HEK293 (cell line): Measurements from ENCODE around the gene MYL6B.

Source experiments
- CTCF ChIA-PET: fragments of 350-600 bp; formaldehyde crosslinking; extraction: SDS; loops from one replicate; lab custom pipeline; 2021; ENCODE audit warnings: antibody characterized with exemption; lab: Yijun Ruan, JAX
- POLR2A ChIA-PET: fragments of 300-600 bp; formaldehyde crosslinking; extraction: SDS; loops from one replicate; lab custom pipeline; 2020; ENCODE audit warnings: antibody characterized with exemption, inconsistent platforms; lab: Yijun Ruan, JAX
- H3K27ac ChIP-seq: fragments of 200-500 bp; sonication (Bioruptor generic); 2 replicates; pipeline ENCODE4 v1.5.1; 2014; ENCODE audit warnings: low read depth, low read length, control low read depth, inconsistent platforms; ENCODE audit errors: extremely low read depth
- H3K36me3 ChIP-seq, 2 experiments: fragments of 200-500 bp in 1 of 2; sonication (Bioruptor generic) in 1 of 2; 1 replicate in 1 of 2; 2 replicates in 1 of 2; pipeline ENCODE4 v1.5.1; 2014 to 2017; ENCODE audit warnings: inconsistent platforms in 2 of 2, low read length in 2 of 2; ENCODE audit not compliant: control insufficient read depth in 2 of 2, insufficient read depth in 1 of 2
- H3K4me1 ChIP-seq: fragments of 200-500 bp; sonication (Bioruptor generic); 2 replicates; pipeline ENCODE4 v1.5.1; 2014; ENCODE audit warnings: mild to moderate bottlenecking, low read length, inconsistent platforms; ENCODE audit not compliant: control insufficient read depth, insufficient read depth
- H3K4me3 ChIP-seq: 2 replicates; pipeline ENCODE4 v1.5.1; 2011; ENCODE audit warnings: low read depth, mild to moderate bottlenecking, control low read depth, low read length, moderate library complexity
- H3K9me3 ChIP-seq: fragments of 200-500 bp; sonication (Bioruptor generic); 2 replicates; pipeline ENCODE4 v1.5.1; 2014; ENCODE audit warnings: low read depth, low read length, inconsistent platforms; ENCODE audit not compliant: control insufficient read depth, insufficient read depth
- IKZF3 ChIP-seq: fragments of 450-650 bp; IDR thresholded peaks from 2 replicates; pipeline ENCODE4 v1.5.0; 2018; ENCODE audit warnings: missing biosample characterization, mild to moderate bottlenecking, missing genetic modification characterization, moderate library complexity
- SCRT2 ChIP-seq: fragments of 450-650 bp; formaldehyde crosslinking; IDR thresholded peaks from 2 replicates; pipeline ENCODE4 v1.5.1; 2016; ENCODE audit warnings: missing biosample characterization, missing genetic modification characterization
- WT1 ChIP-seq: fragments of 450-650 bp; formaldehyde crosslinking; IDR thresholded peaks from 2 replicates; pipeline ENCODE4 v1.5.1; 2016; ENCODE audit warnings: missing biosample characterization, missing genetic modification characterization
- ZBTB17 ChIP-seq: fragments of 450-650 bp; formaldehyde crosslinking; IDR thresholded peaks from 2 replicates; pipeline ENCODE4 v1.5.1; 2016; ENCODE audit warnings: missing biosample characterization, missing genetic modification characterization
- ZBTB48 ChIP-seq: fragments of 450-650 bp; formaldehyde crosslinking; IDR thresholded peaks from 2 replicates; pipeline ENCODE4 v1.5.1; 2016; ENCODE audit warnings: missing biosample characterization, missing genetic modification characterization
- ZBTB7A ChIP-seq: fragments of 450-650 bp; formaldehyde crosslinking; IDR thresholded peaks from 2 replicates; pipeline ENCODE4 v1.5.1; 2016; ENCODE audit warnings: low read depth, missing biosample characterization, missing genetic modification characterization
- ZNF133 ChIP-seq: fragments of 450-650 bp; formaldehyde crosslinking; IDR thresholded peaks from 2 replicates; pipeline ENCODE4 v1.5.1; 2016; ENCODE audit warnings: missing biosample characterization, missing genetic modification characterization
- ZNF140 ChIP-seq: fragments of 450-650 bp; formaldehyde crosslinking; IDR thresholded peaks from 2 replicates; pipeline ENCODE4 v1.5.1; 2016; ENCODE audit warnings: missing biosample characterization, missing genetic modification characterization
- ZNF19 ChIP-seq: fragments of 450-650 bp; formaldehyde crosslinking; IDR thresholded peaks from 2 replicates; pipeline ENCODE4; 2016; ENCODE audit warnings: missing biosample characterization, missing genetic modification characterization, low read depth
- ZNF214 ChIP-seq: fragments of 450-650 bp; formaldehyde crosslinking; IDR thresholded peaks from 2 replicates; pipeline ENCODE4 v1.5.1; 2017; ENCODE audit warnings: missing biosample characterization, mild to moderate bottlenecking, missing genetic modification characterization, borderline replicate concordance
- ZNF488 ChIP-seq: fragments of 450-650 bp; formaldehyde crosslinking; IDR thresholded peaks from 2 replicates; pipeline ENCODE4 v1.5.1; 2016; ENCODE audit warnings: missing biosample characterization, missing genetic modification characterization
- ZNF560 ChIP-seq: fragments of 450-650 bp; formaldehyde crosslinking; IDR thresholded peaks from 2 replicates; pipeline ENCODE4 v1.5.1; 2017; ENCODE audit warnings: missing biosample characterization, missing genetic modification characterization, borderline replicate concordance
- ZNF561 ChIP-seq: fragments of 450-650 bp; IDR thresholded peaks from 2 replicates; pipeline ENCODE4 v1.5.1; 2018; ENCODE audit warnings: missing biosample characterization, missing genetic modification characterization, borderline replicate concordance
- ZNF610 ChIP-seq: fragments of 450-650 bp; formaldehyde crosslinking; IDR thresholded peaks from 2 replicates; pipeline ENCODE4 v1.5.1; 2016; ENCODE audit warnings: missing biosample characterization, missing genetic modification characterization, borderline replicate concordance
- ZNF707 ChIP-seq: fragments of 450-650 bp; formaldehyde crosslinking; IDR thresholded peaks from 2 replicates; pipeline ENCODE4 v1.5.1; 2016; ENCODE audit warnings: missing biosample characterization, missing genetic modification characterization
- ZNF776 ChIP-seq: fragments of 450-650 bp; formaldehyde crosslinking; IDR thresholded peaks from 2 replicates; pipeline ENCODE4 v1.5.0; 2017; ENCODE audit warnings: missing biosample characterization, missing genetic modification characterization, borderline replicate concordance
- ZNF843 ChIP-seq: fragments of 450-650 bp; formaldehyde crosslinking; IDR thresholded peaks from 2 replicates; pipeline ENCODE4 v1.5.1; 2016; ENCODE audit warnings: missing biosample characterization, missing genetic modification characterization
- TF ChIP-seq, protein P1 (sequence below): fragments of 450-650 bp; formaldehyde crosslinking; IDR thresholded peaks from 2 replicates; pipeline ENCODE4 v1.5.0; 2017; ENCODE audit warnings: missing biosample characterization, missing genetic modification characterization, borderline replicate concordance
- TF ChIP-seq, protein P2 (sequence below): fragments of 450-650 bp; formaldehyde crosslinking; IDR thresholded peaks from 2 replicates; pipeline ENCODE4 v1.5.1; 2016; ENCODE audit warnings: missing biosample characterization, missing genetic modification characterization, low read depth
- TF ChIP-seq, protein P3 (sequence below): fragments of 450-650 bp; formaldehyde crosslinking; IDR thresholded peaks from 2 replicates; pipeline ENCODE4 v1.5.1; 2016; ENCODE audit warnings: missing biosample characterization, missing genetic modification characterization
- TF ChIP-seq, protein P4 (sequence below): fragments of 450-650 bp; formaldehyde crosslinking; IDR thresholded peaks from 2 replicates; pipeline ENCODE4 v1.5.1; 2016; ENCODE audit warnings: missing biosample characterization, missing genetic modification characterization

Gene MYL6B

GRCh38 chr12:56197921-56198635 is 45.7 kb downstream of the MYL6B start:
- H3K4me1 ChIP-seq: no peaks in the 10 kb centered on the region
- ChIA-PET POLR2A (interaction anchor here (0.6 to 2.4 kb wide), 4 partner anchors 24 to 553 kb away, joined by 3 to 17 read pairs (median 4); partner anchors contain the start of genes ANKRD52 and RNF41), CTCF (interaction anchor here (0.7 to 3.0 kb wide), 6 partner anchors 7 to 62 kb away, joined by 3 to 14 read pairs (median 4); partner anchors contain the start of genes RNF41 and SMARCC2)
- no peak overlapping the region for H3K27ac ChIP-seq
- TF ChIP-seq ZNF214 (tag by site-specific recombination) (no peak), ZNF707 (no peak), ZNF561 (tag by site-specific recombination) (no peak)
- H3K36me3 ChIP-seq: no peaks in the 10 kb centered on the region; a peak in 1 of 3 replicates
- H3K9me3 ChIP-seq: no peaks in the 10 kb centered on the region
- no peak overlapping the region for H3K4me3 ChIP-seq

DNA sequence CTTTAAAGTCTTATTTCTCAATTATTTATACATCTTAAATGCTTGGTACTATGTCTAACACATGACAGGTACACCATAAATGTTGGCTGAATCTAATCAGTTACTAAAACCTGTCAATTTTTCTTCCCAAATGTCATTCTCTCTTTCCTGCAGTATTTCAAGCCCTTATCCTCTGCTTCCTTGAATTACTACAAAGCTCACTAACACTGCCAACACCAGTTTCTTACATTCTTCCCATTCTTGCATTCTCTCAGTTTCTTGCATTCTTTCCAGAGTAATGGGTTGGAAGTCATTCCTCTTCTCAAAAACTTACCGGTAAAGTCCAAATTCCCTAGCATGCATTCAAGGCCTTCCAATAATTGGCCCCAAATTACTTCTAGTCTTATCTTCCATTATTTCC is 46.4 kb downstream of the MYL6B start:
- TF ChIP-seq, protein P1, sequence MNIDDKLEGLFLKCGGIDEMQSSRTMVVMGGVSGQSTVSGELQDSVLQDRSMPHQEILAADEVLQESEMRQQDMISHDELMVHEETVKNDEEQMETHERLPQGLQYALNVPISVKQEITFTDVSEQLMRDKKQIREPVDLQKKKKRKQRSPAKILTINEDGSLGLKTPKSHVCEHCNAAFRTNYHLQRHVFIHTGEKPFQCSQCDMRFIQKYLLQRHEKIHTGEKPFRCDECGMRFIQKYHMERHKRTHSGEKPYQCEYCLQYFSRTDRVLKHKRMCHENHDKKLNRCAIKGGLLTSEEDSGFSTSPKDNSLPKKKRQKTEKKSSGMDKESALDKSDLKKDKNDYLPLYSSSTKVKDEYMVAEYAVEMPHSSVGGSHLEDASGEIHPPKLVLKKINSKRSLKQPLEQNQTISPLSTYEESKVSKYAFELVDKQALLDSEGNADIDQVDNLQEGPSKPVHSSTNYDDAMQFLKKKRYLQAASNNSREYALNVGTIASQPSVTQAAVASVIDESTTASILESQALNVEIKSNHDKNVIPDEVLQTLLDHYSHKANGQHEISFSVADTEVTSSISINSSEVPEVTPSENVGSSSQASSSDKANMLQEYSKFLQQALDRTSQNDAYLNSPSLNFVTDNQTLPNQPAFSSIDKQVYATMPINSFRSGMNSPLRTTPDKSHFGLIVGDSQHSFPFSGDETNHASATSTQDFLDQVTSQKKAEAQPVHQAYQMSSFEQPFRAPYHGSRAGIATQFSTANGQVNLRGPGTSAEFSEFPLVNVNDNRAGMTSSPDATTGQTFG (tag by site-specific recombination): no peak
- no peak for TF ChIP-seq IKZF3 (tag by site-specific recombination)
- no peak for TF ChIP-seq ZBTB48 (tag by site-specific recombination)
- TF ChIP-seq, protein P2, sequence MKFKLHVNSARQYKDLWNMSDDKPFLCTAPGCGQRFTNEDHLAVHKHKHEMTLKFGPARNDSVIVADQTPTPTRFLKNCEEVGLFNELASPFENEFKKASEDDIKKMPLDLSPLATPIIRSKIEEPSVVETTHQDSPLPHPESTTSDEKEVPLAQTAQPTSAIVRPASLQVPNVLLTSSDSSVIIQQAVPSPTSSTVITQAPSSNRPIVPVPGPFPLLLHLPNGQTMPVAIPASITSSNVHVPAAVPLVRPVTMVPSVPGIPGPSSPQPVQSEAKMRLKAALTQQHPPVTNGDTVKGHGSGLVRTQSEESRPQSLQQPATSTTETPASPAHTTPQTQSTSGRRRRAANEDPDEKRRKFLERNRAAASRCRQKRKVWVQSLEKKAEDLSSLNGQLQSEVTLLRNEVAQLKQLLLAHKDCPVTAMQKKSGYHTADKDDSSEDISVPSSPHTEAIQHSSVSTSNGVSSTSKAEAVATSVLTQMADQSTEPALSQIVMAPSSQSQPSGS (tag by site-specific recombination): no peak
- no peak for TF ChIP-seq ZNF133 (tag by site-specific recombination)
- TF ChIP-seq ZNF776 (tag by site-specific recombination): no peak
- no peak overlapping the region for H3K4me3 ChIP-seq
- CTCF ChIA-PET: interaction anchor here (0.7 to 3.0 kb wide), 2 partner anchors 10 to 14 kb away, joined by 3 to 14 read pairs; partner anchors contain the start of gene SMARCC2
- H3K36me3 ChIP-seq: no peaks in the 10 kb centered on the region; a peak in 1 of 3 replicates
- no peak overlapping the region for H3K27ac ChIP-seq
- H3K4me1 ChIP-seq: no peaks in the 10 kb centered on the region
- H3K9me3 ChIP-seq: no peaks in the 10 kb centered on the region
- POLR2A ChIA-PET: interaction anchor here (0.6 to 2.4 kb wide), 2 partner anchors 10 to 23 kb away, joined by 4 to 17 read pairs; partner anchors contain the start of gene RNF41

- ChIA-PET CTCF (interaction anchor here (0.5 to 3.0 kb wide), 6 partner anchors 10 to 273 kb away, joined by 3 to 12 read pairs (median 4); partner anchors contain the start of gene SMARCC2), POLR2A (interaction anchor here (1.2 to 3.7 kb wide), 3 partner anchors 13 to 20 kb away, joined by 3 to 21 read pairs (median 7); partner anchors contain the start of genes RNF41 and SMARCC2)
- H3K36me3 ChIP-seq: peaks cover 6 to 30% of the 10 kb centered on the region in 2 experiments
- TF ChIP-seq ZNF140 (tag by site-specific recombination) (no peak), WT1 (no peak), ZBTB17 (tag by site-specific recombination) (no peak), ZNF560 (tag by site-specific recombination) (no peak), ZNF610 (tag by site-specific recombination) (no peak), ZBTB7A (tag by site-specific recombination) (no peak), ZNF19 (tag by site-specific recombination) (no peak), ZNF488 (tag by site-specific recombination) (no peak), SCRT2 (tag by site-specific recombination) (peak; percentile 29; the same call in 1 of the 2 replicates), ZNF843 (tag by site-specific recombination) (no peak)
- TF ChIP-seq, protein P3, sequence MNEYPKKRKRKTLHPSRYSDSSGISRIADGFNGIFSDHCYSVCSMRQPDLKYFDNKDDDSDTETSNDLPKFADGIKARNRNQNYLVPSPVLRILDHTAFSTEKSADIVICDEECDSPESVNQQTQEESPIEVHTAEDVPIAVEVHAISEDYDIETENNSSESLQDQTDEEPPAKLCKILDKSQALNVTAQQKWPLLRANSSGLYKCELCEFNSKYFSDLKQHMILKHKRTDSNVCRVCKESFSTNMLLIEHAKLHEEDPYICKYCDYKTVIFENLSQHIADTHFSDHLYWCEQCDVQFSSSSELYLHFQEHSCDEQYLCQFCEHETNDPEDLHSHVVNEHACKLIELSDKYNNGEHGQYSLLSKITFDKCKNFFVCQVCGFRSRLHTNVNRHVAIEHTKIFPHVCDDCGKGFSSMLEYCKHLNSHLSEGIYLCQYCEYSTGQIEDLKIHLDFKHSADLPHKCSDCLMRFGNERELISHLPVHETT (tag by site-specific recombination): no peak
- TF ChIP-seq, protein P4, sequence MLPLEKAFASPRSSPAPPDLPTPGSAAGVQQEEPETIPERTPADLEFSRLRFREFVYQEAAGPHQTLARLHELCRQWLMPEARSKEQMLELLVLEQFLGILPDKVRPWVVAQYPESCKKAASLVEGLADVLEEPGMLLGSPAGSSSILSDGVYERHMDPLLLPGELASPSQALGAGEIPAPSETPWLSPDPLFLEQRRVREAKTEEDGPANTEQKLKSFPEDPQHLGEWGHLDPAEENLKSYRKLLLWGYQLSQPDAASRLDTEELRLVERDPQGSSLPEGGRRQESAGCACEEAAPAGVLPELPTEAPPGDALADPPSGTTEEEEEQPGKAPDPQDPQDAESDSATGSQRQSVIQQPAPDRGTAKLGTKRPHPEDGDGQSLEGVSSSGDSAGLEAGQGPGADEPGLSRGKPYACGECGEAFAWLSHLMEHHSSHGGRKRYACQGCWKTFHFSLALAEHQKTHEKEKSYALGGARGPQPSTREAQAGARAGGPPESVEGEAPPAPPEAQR (tag by site-specific recombination): no peak
Observed at GRCh38 chr12:56202366-56202765, 50.0 kb downstream of the MYL6B start.

More at GRCh38 chr12:56202366-56202765, 50.0 kb downstream of the MYL6B start:
- no peaks in the 10 kb centered on the region for H3K4me1 ChIP-seq
- H3K4me3 ChIP-seq: no peak overlapping the region
- H3K27ac ChIP-seq: no peak overlapping the region
- no peaks in the 10 kb centered on the region for H3K9me3 ChIP-seq
